AG10803 (cell line): ENCODE results near the gene RANBP10.

Source experiments
- DNase-seq: peaks from one replicate; pipeline ENCODE4 v3.0.0; 2010; ENCODE audit warnings: low read depth
- H3K4me3 ChIP-seq: 2 replicates; pipeline ENCODE4 v1.5.1; 2011; ENCODE audit warnings: mild to moderate bottlenecking, low read length, control low read depth
- TF ChIP-seq, protein P1 (sequence below): conservative IDR thresholded peaks from 2 replicates; pipeline ENCODE4 v1.5.1; 2011; ENCODE audit warnings: mild to moderate bottlenecking, low read length, control low read depth, inconsistent platforms

Gene RANBP10

DNA sequence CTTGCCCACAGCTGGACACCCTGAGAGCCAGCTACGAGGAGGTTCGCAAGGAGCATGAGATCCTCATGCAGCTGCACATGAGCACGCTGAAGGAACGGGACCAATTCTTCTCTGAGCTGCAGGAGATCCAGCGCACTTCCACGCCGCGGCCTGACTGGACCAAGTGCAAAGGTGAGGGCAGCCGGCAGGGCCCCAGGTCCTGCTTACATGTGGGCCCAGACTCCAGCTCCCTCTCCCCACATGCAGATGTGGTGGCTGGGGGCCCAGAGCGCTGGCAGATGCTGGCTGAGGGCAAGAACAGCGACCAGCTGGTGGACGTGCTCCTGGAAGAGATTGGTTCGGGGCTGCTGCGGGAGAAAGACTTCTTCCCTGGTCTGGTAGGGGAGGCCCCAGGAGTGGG lies 19.5 kb upstream of the RANBP10 start:
- TF ChIP-seq, protein P1, sequence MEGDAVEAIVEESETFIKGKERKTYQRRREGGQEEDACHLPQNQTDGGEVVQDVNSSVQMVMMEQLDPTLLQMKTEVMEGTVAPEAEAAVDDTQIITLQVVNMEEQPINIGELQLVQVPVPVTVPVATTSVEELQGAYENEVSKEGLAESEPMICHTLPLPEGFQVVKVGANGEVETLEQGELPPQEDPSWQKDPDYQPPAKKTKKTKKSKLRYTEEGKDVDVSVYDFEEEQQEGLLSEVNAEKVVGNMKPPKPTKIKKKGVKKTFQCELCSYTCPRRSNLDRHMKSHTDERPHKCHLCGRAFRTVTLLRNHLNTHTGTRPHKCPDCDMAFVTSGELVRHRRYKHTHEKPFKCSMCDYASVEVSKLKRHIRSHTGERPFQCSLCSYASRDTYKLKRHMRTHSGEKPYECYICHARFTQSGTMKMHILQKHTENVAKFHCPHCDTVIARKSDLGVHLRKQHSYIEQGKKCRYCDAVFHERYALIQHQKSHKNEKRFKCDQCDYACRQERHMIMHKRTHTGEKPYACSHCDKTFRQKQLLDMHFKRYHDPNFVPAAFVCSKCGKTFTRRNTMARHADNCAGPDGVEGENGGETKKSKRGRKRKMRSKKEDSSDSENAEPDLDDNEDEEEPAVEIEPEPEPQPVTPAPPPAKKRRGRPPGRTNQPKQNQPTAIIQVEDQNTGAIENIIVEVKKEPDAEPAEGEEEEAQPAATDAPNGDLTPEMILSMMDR = no peak
- no peak overlapping the region for H3K4me3 ChIP-seq
- no peak for DNase-seq

DNA sequence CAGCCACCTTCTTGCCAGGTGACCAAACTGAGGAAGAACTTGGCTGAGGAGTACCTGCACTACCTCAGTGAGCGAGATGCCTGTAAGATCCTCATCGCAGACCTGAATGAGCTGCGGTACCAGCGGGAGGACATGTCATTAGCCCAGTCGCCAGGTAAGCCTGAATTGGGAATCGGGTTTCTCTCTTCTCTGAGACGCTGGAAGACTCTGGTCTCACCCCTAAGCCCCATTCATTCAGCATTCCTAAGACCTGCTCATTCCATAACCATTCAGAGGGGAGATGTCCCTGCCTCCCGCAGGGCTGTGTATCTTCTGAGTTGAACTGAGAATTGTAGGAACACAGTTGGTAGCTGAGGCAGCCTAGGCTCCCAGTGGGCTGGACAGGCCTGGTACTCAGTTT lies 18.8 kb upstream of the RANBP10 start:
- no peak overlapping the region for H3K4me3 ChIP-seq
- TF ChIP-seq, protein P1 = no peak
- no peak for DNase-seq

DNA sequence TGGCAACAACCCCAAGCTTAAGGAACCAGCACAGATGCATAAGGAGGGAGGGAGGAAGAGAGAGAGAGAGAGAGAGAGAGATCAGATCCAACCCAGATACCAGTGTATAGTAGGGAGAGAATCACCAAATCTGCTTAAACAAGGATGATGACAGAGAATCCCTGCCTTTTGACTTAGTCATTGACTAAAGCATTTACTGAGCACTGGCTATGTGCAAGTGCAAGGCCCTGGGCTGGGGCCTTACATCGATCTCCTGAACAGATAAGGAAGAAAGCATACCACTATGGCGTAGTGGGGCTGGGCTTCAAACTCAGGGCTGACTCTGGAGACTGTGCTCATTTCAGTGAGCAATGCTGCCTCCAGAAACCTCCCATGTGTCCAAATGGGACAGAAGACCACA lies 16.2 kb upstream of the RANBP10 start:
- no peak overlapping the region for H3K4me3 ChIP-seq
- peak; percentile 43 for DNase-seq
- TF ChIP-seq, protein P1 = no peak

DNA sequence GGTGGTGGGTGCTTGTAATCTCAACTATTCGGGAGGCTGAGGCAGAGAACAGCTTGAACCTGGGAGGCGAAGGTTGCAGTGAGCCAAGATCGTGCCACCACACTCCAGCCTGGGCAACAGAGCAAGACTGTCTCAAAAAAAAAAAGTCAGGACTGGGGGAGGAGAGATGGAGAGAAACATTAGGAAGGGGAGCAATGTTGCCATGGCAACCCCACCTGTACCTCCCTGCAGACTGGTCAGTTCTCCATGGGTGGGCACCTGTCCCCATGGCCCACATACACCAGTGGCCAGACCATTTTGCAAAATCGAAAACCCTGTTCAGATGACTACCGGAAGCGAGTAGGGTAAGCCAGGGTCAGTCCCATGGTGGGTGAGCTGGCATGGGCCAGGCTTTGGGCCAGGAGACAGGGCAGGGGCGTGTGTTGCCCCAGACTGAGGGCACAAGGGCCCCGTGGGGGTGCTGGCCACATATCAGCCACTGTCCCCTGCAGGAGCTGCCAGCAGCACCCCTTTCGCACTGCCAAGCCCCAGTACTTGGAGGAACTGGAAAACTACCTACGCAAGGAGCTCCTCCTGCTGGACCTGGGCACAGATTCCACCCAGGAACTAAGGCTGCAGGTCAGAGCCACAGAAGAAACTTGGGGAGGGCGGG lies 14.4 kb upstream of the RANBP10 start:
- TF ChIP-seq, protein P1 = no peak
- no peak for DNase-seq
- H3K4me3 ChIP-seq = no peak overlapping the region

DNA sequence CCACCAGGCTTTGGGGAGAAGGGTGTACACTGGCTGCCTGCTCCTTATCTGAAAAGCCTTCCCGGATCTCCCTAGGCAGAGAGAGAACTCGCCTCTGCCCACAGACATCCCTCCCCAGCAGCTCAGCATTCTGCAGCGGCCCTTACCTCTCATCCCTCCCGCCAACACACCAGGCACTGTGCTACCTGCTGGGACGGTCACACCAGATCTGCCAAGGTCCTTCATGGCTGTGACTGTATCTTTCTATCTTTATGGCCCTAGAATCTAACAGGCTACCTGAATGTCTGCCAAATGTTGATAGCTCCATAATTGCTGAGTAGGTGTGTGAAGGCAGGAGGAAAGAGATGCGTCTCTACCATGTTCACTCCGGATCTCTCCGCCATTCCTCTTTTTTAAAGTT lies 8.2 kb upstream of the RANBP10 start:
- DNase-seq = no peak
- no peak overlapping the region for H3K4me3 ChIP-seq
- TF ChIP-seq, protein P1 = no peak

DNA sequence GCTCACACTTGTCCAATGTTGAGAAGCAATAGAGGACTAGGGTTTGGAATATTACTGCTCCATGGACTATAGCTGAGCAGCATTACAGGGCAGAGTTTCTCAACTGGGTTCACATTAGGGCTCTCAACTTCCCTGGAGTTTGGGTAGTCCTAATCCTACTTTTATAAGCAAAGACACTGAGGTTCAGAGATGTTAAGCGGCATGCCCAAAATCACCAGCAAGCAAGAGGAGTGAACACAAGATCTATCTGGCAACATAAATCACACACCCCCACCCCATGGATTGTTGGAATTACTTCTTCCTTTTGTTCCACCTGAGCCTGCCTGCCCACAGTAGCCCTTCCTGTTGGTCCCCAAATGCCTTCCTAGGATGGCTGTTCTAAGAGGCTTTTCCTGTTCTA lies 5.5 kb upstream of the RANBP10 start:
- TF ChIP-seq, protein P1 = no peak
- no peak for DNase-seq

DNA sequence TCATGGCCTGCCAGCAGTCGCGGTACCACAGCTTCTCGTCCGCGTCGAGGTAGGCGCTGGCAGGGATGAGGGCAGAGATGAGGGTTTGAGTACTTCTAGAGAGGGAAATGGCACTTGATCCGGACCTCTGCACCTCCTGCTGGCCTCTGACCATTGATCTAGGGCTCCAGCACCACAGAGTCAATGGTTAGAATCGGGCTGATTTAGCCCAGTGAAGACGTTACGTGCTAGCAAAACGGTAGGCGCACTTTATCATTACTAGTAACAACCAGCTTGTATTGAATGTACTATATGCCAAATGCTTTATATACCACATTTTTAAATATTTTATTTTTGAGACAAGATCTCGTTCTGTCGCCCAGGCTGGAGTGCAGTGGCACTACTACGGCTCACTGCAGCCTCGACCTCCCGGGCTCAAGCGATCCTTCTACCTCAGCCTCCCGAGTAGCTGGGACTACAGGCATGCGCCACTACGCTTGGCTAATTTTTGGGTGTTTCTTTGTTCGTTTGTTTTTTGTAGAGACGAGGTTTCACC lies 855 bp upstream of the RANBP10 start:
- H3K4me3 ChIP-seq = peak overlapping the region; percentile 86
- no peak for DNase-seq
- TF ChIP-seq, protein P1 = peak; percentile 34

More for the DNA sequence above, 5.5 kb upstream of the RANBP10 start:
- H3K4me3 ChIP-seq = no peak overlapping the region
